GM18505 (cell line): ENCODE data around the gene KBTBD2.
"Not testable (repeated sequence)": the region's sequence is repeated elsewhere in the genome, so short reads cannot be mapped to it uniquely, and the experiment has no call there.

Experiments
- ATAC-seq: cut with Tn5 transposase; IDR thresholded peaks from one replicate; pipeline ENCODE4 v1.9.1; 2021; ENCODE audit not compliant: unreplicated experiment
- POLR2A ChIP-seq: IDR thresholded peaks from 4 replicates; pipeline ENCODE4 v1.6.1; 2011; ENCODE audit warnings: borderline replicate concordance; ENCODE audit not compliant: insufficient read depth, insufficient read length; ENCODE audit errors: extremely low read depth

The KBTBD2 gene

DNA sequence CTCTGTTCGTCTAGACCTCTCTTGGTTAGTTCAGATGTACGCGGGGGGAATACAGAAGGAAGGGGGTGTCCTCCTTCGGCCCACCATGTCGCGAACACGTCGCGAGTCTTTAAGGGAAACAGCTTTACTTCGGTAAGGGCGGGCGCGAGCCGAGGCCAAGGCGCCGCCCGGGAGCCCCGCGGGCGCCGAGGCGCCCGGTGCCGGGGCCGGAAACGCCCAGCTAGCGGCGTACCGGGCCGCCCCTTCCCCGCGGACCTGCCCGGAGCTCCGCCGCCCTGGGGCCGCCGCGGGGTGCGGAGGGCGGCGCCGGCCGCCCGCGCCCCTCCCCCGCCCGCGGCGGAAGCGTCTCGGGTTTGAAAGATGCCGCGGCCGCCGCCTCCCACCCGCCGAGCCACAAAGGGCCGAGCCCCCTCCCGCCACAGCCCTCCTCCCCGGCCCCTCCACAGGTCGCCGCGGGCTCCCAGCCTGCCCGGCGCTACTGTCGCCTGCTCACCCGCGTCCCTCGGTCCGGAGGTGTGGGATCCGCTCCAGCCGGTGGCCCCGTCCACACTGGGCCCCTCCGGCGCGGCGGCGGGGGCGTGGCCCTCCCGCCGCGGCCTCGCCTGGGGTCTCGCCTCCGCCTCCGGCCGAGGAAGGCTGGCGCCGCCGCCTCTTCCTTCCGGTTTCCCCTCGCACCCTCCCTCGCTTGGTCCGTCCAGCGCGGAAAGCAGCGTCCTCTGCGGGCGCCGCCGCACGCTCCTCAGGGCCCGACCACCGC is at the start of gene KBTBD2:
Gene KBTBD2, minus strand, starts transcription at position 718 of the 757 bp plus-strand sequence. CDS start 12,156 bp downstream, outside the sequence.
- TF ChIP-seq POLR2A = peak; percentile 83
- ATAC-seq = peak; percentile 67

- no peak for TF ChIP-seq POLR2A
- ATAC-seq = no peak
These were observed 49.6 kb upstream of the KBTBD2 start for GRCh38 chr7:32941181-32941580.

DNA sequence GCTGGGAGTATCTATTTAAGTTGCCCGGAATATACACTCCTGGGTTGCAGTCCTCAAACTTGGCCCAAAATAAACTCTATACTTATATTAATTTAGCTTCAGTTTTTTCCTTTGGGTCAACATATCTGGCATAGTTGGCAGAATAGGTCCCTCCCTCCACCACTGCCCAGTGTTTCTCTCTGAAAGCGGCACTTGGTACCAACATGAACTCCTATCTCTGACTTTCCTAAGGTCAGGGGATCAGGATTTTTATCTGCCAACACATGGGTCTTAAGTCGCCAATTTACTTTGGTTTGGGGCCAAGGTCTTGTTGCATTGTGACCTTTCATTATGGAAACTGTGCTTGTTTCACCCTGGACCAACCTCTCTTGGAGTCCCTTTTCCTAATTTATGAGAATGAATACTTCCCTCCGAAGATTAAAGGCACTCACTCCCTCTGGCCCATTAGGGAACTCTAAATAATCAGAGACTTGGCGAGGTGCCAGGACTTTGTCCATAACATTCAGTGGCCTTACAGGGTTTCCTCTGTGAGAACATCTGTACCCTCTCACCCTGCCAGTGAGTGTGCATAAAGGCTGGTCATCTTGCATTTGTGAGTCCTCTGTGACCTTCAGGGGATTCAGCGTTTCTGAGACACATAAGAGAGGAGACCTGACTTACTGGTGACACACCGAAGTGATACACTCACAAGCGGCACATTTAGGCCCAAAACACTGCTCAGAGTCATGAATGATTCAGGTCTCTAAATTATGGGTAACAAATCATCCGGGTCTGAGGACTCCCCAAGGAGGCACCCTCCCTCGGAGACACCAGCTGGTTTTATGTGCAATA is 46.0 kb upstream of the KBTBD2 start:
- no peak for ATAC-seq

DNA sequence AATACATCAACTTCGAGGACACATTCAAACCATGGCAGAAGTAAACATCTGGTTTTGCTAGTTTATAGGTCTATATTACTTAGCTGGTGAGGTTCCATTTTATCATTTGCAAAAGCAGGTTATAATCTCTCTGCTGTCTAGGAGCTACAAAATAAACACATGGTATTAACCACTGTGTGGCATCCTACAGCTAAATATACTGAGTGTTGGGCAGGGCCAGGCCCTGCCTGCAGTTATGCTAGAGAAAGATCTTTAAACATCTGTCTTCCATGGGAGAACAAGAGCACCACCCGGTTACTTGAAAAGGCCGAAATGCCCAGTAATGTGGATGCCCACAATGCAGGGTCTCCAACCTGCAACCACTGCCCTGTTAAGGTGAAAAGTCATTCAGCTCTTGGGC is 45.1 kb upstream of the KBTBD2 start:
- no peak for TF ChIP-seq POLR2A
- no peak for ATAC-seq

More for the DNA sequence above, 46.0 kb upstream of the KBTBD2 start:
- TF ChIP-seq POLR2A = no peak

GRCh38 chr7:32935558-32935957 is 44.0 kb upstream of the KBTBD2 start:
- no peak for ATAC-seq
- TF ChIP-seq POLR2A = no peak

GRCh38 chr7:32930378-32930777 is 38.8 kb upstream of the KBTBD2 start:
- no peak for TF ChIP-seq POLR2A
- ATAC-seq = no peak

DNA sequence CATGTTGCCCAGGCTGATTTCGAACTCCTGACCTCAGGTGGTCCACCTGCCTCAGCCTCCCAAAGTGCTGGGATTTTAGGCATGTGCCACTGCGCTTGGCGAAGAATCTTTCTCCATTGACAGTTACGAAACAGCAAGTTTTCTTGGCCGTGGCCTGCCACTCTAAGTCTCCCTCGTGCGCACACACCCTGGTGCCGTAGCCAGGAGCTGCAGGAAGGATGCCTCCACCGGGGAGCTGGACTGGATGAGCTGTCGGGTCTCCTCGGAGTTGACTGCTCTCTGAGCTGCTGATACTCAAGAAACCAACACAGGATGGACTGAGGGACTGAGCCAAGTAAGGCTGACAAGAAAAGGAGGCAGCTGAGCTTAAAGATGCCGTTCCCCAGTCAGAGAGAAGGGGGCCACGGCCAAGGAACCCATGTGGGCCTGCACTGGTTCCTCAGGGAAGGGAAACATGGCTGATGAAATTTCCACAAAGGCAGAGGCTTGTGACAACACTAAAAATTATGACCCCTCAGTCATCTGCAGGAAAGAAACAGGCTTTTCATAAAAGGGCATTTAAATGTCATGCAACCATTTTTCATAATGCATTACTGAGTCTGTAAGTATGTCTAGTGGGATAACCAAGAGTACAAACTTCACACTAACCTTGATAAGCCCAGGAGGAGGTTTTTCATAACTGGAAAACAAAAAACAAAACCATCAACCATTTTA is 38.0 kb upstream of the KBTBD2 start:
- no peak for ATAC-seq
- no peak for TF ChIP-seq POLR2A

DNA sequence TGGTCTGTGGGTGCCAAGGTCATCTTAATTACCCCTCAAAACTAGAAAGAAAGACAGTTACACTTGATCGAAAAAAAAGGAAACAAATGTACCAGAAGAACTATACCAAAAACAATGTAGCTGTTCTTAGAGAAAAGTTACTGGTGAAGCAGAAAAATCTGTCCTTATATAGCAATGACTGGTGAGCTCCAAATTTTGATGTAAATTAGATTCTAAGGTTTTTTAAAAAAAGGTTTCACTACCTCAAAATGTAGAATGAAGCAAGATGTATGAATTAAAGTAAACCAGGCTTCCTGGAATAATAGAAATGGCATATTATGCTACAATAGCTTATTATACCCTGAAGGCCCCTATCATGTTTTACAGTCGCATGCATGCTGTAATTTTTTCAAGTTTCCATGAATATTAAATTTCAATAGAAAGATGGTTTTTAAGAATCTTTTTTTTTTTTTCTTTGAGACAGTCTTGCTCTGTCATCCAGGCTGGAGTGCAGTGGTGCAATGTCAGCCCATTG is 37.3 kb upstream of the KBTBD2 start:
- TF ChIP-seq POLR2A = no peak
- ATAC-seq = no peak

- no peak for TF ChIP-seq POLR2A
- ATAC-seq = no peak
These were observed 30.3 kb upstream of the KBTBD2 start for GRCh38 chr7:32921896-32922295.

DNA sequence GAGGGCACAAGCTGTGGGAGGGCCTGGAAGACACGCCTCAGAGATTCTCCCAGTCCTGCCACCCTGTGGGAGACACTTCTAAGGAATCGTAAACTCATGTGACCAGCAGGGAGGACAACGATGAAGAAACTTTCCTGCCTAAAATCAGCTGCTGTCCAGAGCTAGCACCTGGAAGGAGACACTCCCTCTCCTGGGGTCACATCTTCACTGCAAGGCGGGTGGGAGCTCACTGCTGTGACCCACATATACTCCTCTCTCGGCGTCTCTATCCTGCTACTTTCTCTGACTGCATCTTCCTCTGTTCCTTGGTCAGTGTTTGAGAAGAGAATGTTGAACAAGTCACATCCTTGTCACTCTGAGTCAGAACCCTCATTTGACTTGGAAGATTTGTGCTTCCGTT is 25.4 kb upstream of the KBTBD2 start:
- ATAC-seq = not testable (repeated sequence)

DNA sequence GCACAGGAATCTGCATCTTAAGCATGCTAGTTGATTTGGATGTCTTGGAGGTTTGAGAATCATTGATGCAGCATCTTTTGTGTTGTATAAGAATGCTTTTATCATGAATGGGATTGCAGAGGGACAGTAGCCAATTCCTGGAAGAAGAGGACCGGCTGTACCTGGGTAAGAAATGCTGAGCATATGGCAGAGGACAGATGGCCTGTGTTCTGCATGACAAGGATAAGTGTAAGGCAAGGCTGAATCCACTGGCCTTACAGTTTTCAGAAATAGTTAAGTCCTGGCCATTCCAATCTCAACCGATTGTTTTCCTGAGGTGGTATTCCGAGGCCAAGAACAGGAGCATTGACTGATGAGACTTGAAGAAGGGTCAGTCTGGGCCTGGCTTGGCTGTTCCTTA is 24.4 kb upstream of the KBTBD2 start:
- TF ChIP-seq POLR2A = no peak
- no peak for ATAC-seq

GRCh38 chr7:32915041-32915536 is 23.5 kb upstream of the KBTBD2 start:
- TF ChIP-seq POLR2A = no peak
- ATAC-seq = no peak

DNA sequence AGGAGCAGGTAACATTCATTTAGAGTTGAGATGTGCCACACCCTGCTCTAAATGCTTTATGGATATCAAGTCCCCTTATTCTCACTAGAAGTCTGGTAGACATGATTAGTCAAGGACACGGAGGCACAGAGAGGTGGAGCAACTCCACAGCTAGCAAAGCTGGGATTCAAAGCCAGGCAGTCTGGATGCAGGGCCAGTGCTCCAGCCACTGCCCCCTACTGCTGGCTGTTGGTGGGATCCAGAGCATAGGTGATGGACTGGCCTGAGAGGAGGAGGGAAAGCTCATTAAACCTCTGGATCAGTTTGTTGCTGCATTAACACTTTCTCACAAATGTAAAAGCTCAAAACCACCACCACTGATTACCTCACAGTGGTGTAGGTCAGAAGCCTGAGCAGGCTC is 22.6 kb upstream of the KBTBD2 start:
- TF ChIP-seq POLR2A = no peak
- ATAC-seq = no peak
